Endodermal cell (in vitro differentiated cells): Measurements from ENCODE around the gene TRPV4. TPM values are rescaled to one million over a fixed set of nuclear protein-coding genes. Genes with fewer than 3 reads are reported as not detected.

ENCODE experiments used
- DNase-seq: peaks from one replicate; pipeline ENCODE4 v3.0.0-alpha.2; 2017
- H3K27ac ChIP-seq: 2 replicates; pipeline ENCODE4 v1.5.1; 2013; ENCODE audit warnings: mild to moderate bottlenecking, low read depth, low read length, moderate library complexity
- H3K27me3 ChIP-seq: 2 replicates; pipeline ENCODE4 v1.6.1; 2013; ENCODE audit warnings: mild to moderate bottlenecking, low read length, moderate library complexity; ENCODE audit not compliant: insufficient read depth, control insufficient read depth, poor library complexity, severe bottlenecking
- H3K36me3 ChIP-seq: 2 replicates; pipeline ENCODE4 v1.7.0; 2013; ENCODE audit warnings: mild to moderate bottlenecking, low read length, moderate library complexity; ENCODE audit not compliant: control insufficient read depth, insufficient read depth
- H3K4me1 ChIP-seq: one replicate; pipeline ENCODE4 v1.7.0; 2013; ENCODE audit warnings: low read length; ENCODE audit not compliant: control insufficient read depth, insufficient read depth
- H3K4me3 ChIP-seq: 2 replicates; pipeline ENCODE4 v1.5.1; 2013; ENCODE audit warnings: mild to moderate bottlenecking, low read length, moderate library complexity
- H3K9ac ChIP-seq: 2 replicates; pipeline ENCODE4 v1.6.1; 2013; ENCODE audit warnings: mild to moderate bottlenecking, low read length, moderate library complexity; ENCODE audit not compliant: poor library complexity, severe bottlenecking; ENCODE audit errors: extremely low read depth
- H3K9me3 ChIP-seq: 2 replicates; pipeline ENCODE4 v1.6.1; 2013; ENCODE audit warnings: mild to moderate bottlenecking, low read length, moderate library complexity; ENCODE audit not compliant: control insufficient read depth
- H3K27ac Mint-ChIP-seq: 2 replicates; pipeline ENCODE4 v1.8.0; 2020; ENCODE audit warnings: mixed read lengths
- H3K27me3 Mint-ChIP-seq: 2 replicates; pipeline ENCODE4 v1.8.0; 2021; ENCODE audit warnings: mild to moderate bottlenecking, mixed read lengths; ENCODE audit not compliant: insufficient read depth
- H3K36me3 Mint-ChIP-seq: 2 replicates; pipeline ENCODE4 v1.8.0; 2020; ENCODE audit warnings: low read depth, mixed read lengths
- H3K4me1 Mint-ChIP-seq: 2 replicates; pipeline ENCODE4 v1.8.0; 2020; ENCODE audit warnings: mixed read lengths
- H3K4me3 Mint-ChIP-seq: 2 replicates; pipeline ENCODE4 v1.8.0; 2020; ENCODE audit warnings: mild to moderate bottlenecking, moderate library complexity, mixed read lengths
- H3K9me3 Mint-ChIP-seq: 2 replicates; pipeline ENCODE4 v1.8.0; 2020; ENCODE audit warnings: mild to moderate bottlenecking, mixed read lengths
- CTCF ChIP-seq: fragments of 200-600 bp; sonication (generic); conservative IDR thresholded peaks from 2 replicates; pipeline ENCODE4 v1.5.0; 2021; ENCODE audit warnings: antibody characterized with exemption, mild to moderate bottlenecking
- WGBS, 2 experiments: methylation state at CpG; one replicate each; pipeline versions ENCODE4 v1.1.5 to v1.1.7; 2013; ENCODE audit warnings: missing lambda C conversion rate in 2 of 2, mixed read lengths in 1 of 2; ENCODE audit not compliant: insufficient coverage in 1 of 2, insufficient read length in 1 of 2; 5-methylcytosine and 5-hydroxymethylcytosine counted together
- total RNA-seq, 2 donors: library from RNA; stranded (reverse); fragmentation: NEBNext Ultra II Directional in 1 of 2; extraction: Animal tissue kit (Norgen Biotek cat#: 25700) in 1 of 2; gene quantifications; 2 replicates in 1 of 2; 3 replicates in 1 of 2; pipeline ENCODE4 v1.2.1, GENCODE V29; 2021

Gene TRPV4
- total RNA-seq, 2 donors from 2014 or later = 14.0 to 14.2 TPM

GRCh38 chr12:109811624-109811995 lies 21.6 kb downstream of the TRPV4 start:
- no peak overlapping the region for H3K27ac ChIP-seq
- Mint-ChIP-seq H3K4me1 (no peaks in the 10 kb centered on the region), H3K27ac (no peak overlapping the region), H3K4me3 (no peak overlapping the region), H3K27me3 (no peaks in the 10 kb centered on the region), H3K36me3 (peaks cover 9% of the 10 kb centered on the region), H3K9me3 (no peaks in the 10 kb centered on the region)
- WGBS, 2 experiments = 82 to 100% methylated on average over 1 to 5 of the region's 5 CpGs
- DNase-seq = peak; percentile 79
- H3K4me1 ChIP-seq = no peaks in the 10 kb centered on the region
- no peak overlapping the region for H3K4me3 ChIP-seq
- no peaks in the 10 kb centered on the region for H3K27me3 ChIP-seq
- no peak overlapping the region for H3K9ac ChIP-seq
- peaks cover 4% of the 10 kb centered on the region for H3K36me3 ChIP-seq
- TF ChIP-seq CTCF = peak; percentile 64
- no peaks in the 10 kb centered on the region for H3K9me3 ChIP-seq

DNA sequence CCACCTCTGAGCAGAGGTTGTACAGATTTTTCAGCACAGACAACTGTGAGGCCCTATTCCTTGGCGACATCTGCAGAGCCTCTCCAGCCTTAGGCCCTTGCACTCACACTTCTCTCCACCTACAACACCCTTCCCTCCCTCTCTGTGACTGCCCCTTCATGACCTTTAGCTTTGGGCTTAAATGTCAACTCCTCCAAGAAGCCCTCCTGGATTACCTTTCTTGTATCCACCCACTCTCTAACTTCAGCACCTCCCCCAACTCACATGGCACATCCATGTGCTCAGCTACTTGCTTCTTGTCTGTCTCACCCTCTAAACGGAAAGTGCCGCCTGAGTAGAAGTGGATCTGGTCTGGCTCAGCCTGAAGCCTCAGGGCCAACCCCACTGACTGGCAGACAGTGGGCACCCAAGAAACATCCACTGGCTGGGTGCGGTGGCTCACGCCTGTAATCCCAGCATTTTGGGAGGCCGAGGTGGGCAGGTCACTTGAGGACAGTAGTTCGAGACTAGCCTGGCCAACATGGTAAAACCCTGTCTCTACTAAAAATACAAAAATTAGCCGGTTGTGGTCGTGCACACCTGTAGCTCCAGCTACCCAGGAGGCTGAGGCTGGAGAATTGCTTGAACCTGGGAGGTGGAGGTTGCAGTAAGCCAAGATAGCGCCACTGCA lies 22.1 kb downstream of the TRPV4 start:
- Histone ChIP-seq H3K4me3 (no peak overlapping the region), H3K4me1 (no peaks in the 10 kb centered on the region), H3K36me3 (peaks cover 4% of the 10 kb centered on the region), H3K9ac (no peak overlapping the region), H3K27ac (no peak overlapping the region), H3K27me3 (no peaks in the 10 kb centered on the region), H3K9me3 (no peaks in the 10 kb centered on the region)
- Mint-ChIP-seq H3K4me1 (no peaks in the 10 kb centered on the region), H3K27me3 (no peaks in the 10 kb centered on the region), H3K9me3 (no peaks in the 10 kb centered on the region), H3K4me3 (no peak overlapping the region), H3K36me3 (peaks cover 9% of the 10 kb centered on the region), H3K27ac (no peak overlapping the region)
- no peak for TF ChIP-seq CTCF
- DNase-seq = no peak
- 89 to 93% methylated on average over 7 to 10 of the region's 10 CpGs for WGBS, 2 experiments

- Histone ChIP-seq H3K4me3 (no peak overlapping the region), H3K4me1 (peaks cover 3% of the 10 kb centered on the region), H3K27me3 (no peaks in the 10 kb centered on the region), H3K9me3 (no peaks in the 10 kb centered on the region), H3K36me3 (peaks cover 4% of the 10 kb centered on the region), H3K9ac (no peak overlapping the region), H3K27ac (no peak overlapping the region)
- Mint-ChIP-seq H3K9me3 (no peaks in the 10 kb centered on the region), H3K4me3 (no peak overlapping the region), H3K4me1 (peaks cover 1% of the 10 kb centered on the region), H3K36me3 (peaks cover 11% of the 10 kb centered on the region), H3K27me3 (no peaks in the 10 kb centered on the region), H3K27ac (no peak overlapping the region)
- no peak for DNase-seq
- no peak for TF ChIP-seq CTCF
- 80 to 84% methylated on average over 1 to 4 of the region's 4 CpGs for WGBS, 2 experiments
Measured at GRCh38 chr12:109808876-109809646, 24.1 kb downstream of the TRPV4 start.
